ENCODE data around the gene BST2.
"Not testable (repeated sequence)": the region's sequence is repeated elsewhere in the genome, so short reads cannot be mapped to it uniquely, and the experiment has no call there.

Gene BST2

GRCh38 chr19:17389957-17390664, 15.3 kb downstream of the BST2 start:
- DNase-seq (ENCODE audit: low read depth): no peak

DNA sequence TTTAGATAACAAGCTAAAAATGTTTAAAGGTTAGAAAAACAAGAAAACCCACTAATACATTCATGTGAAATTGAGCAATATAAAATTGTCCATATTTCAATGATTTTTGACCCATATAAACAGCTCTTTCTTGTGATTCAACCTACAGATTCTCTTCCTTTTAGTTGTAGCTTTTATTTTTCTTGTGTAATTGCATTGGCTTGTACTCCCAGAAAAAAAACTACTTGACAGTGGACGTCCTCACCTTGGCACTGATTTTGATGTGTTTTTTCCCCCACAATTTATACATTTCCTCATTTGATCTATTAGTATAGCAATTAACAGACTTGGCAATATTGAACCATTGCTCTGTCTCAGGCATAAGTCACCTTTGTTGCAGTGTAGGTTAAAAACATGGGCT, 16.1 kb downstream of the BST2 start:
- DNase-seq (ENCODE audit: low read depth): no peak

DNA sequence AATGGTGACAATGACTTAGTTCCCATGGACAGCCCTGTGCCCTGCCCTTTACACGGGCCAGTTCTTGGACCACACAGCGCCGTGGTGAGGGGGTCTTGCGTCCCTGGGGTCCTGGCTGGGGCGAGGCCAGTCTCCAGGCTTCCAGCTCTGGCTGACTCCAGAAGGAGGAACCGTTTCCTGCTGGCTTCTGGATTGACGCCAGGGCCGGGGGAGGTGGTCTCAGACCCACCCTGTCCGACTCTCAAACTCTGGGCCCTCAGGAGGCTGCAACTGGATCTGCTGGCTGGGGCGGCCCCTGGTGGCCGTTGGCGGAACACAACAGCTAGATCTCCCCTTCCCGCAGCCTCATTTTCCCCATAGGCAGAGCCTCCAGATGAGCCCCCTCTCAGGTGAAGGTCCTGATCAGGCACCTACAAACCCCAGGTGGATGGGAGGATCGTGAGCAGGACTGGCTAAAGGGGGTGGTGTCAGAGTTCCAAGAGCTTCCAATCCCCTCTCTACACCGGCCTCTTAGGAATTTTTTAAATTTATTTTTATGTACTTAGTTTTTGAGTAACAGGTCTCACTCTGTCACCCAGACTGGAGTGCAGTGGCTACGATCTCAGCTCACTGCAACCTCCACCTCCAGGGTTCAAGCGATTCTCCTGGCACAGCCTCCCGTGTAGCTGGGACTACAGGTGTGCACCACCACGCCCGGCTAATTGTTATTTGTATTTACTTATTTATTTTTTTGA, 19.4 kb downstream of the BST2 start:
- DNase-seq (ENCODE audit: low read depth): peak; percentile 43

DNA sequence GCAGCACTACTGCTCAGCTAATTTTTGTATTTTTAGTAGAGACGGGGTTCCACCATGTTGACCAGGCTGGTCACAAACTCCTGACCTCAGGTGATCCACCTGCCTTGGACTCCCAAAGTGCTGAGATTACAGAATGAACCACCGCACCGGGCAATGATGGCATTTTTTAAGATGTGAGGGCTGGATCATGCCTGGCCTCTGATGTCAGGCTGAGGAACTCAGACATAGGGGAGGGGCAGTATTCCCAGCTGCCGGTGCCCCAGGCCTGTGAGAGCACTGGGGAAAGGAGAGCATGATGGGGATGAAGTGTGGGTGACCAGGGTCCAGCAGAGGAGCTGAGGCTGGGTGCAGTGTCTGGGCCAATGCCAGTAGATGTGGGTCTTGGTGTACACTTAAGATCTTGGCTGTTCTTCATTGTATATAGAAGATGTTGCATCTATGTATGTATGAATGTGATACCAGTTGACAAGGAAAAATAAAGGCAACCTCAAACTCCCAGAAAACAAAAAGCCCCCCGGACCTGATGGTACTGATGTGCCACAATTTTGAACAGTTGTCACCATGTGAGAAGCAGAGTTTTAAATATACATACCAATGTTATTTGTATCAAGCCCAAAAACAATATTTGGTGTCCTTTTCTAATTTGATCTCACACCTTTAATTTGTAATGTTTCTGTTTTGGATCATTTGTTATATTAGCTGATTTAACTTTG, 24.8 kb downstream of the BST2 start:
- DNase-seq (ENCODE audit: low read depth): no peak

DNA sequence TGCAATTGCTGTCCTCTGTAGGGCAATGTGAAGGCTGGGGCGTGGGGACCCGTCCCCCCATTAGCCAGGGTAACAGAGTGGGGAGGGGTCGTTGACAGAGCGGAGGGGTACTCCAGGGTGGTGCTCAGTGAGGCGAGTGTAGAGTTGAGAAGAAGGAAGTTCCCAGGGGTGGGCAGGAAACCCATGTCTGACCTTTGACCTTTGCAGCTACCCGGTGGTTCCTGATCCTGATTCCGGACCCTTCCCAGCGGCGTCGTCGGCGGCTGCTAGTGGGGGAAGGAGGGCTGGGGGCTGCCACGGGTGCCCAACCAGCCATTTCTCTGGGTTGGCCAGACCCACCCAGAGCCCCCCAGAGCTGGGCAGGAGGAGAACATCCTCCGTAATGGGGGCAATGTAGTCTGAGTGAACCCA, 26.2 kb downstream of the BST2 start:
- DNase-seq (ENCODE audit: low read depth): no peak

GRCh38 chr19:17378271-17378670, 27.2 kb downstream of the BST2 start:
- no peak for DNase-seq (ENCODE audit: low read depth)

DNA sequence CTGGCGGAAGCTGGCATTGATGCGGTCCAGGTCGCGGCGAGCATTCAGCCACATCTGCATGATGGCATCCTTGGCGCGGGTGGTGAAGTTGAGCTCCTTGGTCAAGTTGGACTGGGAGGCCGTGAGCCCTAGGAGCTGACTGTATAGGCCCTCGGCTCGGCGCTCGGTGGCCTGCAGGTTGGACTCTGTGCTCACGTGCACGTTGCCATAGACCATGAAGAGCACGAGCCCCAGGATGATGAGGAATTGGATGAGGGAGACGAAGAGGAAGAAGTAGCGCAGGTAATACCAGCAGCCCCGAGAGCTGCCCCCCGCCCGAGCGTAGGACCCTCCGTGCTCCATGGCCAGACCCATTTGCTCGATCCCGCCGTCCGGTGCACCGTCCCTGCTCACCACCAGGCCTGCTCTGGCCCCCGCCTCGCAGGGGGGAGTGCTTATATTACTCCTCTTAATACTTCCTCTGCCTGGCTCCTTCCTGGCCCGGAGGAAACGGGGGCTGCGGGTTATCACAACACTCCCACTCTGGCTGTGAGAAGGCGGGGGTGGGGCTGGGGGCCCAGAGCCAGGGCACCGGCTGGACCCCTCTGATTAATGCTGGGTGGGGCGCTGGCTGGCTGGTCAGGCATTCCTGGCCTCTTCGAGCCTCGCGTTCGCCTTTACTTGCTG, 28.4 kb downstream of the BST2 start, which contains the start of gene PLVAP:
Gene PLVAP (minus strand): TSS at position 408 of the 666 bp plus-strand sequence. CDS start 54 bp downstream, at position 354.
- DNase-seq (ENCODE audit: low read depth): no peak

- DNase-seq (ENCODE audit: low read depth): no peak
Measured at GRCh38 chr19:17370026-17370587, 35.3 kb downstream of the BST2 start.

GRCh38 chr19:17365361-17365760, 40.1 kb downstream of the BST2 start:
- no peak for DNase-seq (ENCODE audit: low read depth)

- DNase-seq (ENCODE audit: low read depth): not testable (repeated sequence)
Measured at GRCh38 chr19:17363852-17364605, 41.4 kb downstream of the BST2 start.

- DNase-seq (ENCODE audit: low read depth): no peak
Measured at GRCh38 chr19:17359905-17360800, 45.3 kb downstream of the BST2 start.

DNA sequence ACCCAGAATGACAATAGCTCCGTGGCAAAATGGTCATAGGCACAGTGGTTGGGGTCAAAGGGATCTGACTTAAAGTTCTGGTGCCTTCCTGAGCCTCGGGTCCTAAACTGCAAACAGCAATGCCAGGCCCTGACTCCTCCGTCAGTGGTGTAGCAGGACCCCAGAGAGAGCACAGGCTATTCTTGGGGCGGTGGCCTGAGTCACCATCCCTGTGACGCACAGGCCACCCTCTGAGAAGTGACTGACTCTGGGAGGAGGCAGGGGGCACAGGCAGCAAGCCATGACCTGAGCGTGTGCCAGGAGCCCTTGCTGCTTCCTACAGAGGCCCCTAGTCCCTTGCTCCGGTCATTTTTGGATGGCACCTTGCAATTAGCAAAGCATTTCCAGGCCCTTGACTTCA, 47.0 kb downstream of the BST2 start:
- no peak for DNase-seq (ENCODE audit: low read depth)

- no peak for DNase-seq (ENCODE audit: low read depth)
Measured at GRCh38 chr19:17357724-17358123, 47.7 kb downstream of the BST2 start.

- no peak for DNase-seq (ENCODE audit: low read depth)
Measured at GRCh38 chr19:17357078-17357666, 48.3 kb downstream of the BST2 start.

- no peak for DNase-seq (ENCODE audit: low read depth)
Measured at GRCh38 chr19:17353386-17353785, 52.0 kb downstream of the BST2 start.

Measured in activated T-helper 9 cell treated with anti-CD3 and anti-CD28 coated beads, Interleukin-2, amount 50 U/mL, for 16 hours (primary cell).